Breast epithelium (tissue), 4 donors: ENCODE results near the gene SLC8B1. TPM values are rescaled to one million over a fixed set of nuclear protein-coding genes. Genes with fewer than 3 reads are reported as not detected.

Experiments
- DNase-seq, 2 donors: peaks; one replicate each; pipeline ENCODE4 v3.0.0-alpha.2; 2019; ENCODE audit warnings: low spot score in 2 of 2
- H3K27ac ChIP-seq, 2 donors: fragments of 200-600 bp; sonication (generic) in 1 of 2; one replicate each; pipeline ENCODE4 v1.5.1; 2016 to 2019; ENCODE audit warnings: mild to moderate bottlenecking in 1 of 2
- H3K27me3 ChIP-seq, 2 donors: fragments of 200-600 bp; sonication (generic) in 1 of 2; one replicate each; pipeline versions ENCODE4 v1.5.1 to v1.6.0; 2017 to 2019; ENCODE audit warnings: control low read depth in 1 of 2, mild to moderate bottlenecking in 1 of 2
- H3K36me3 ChIP-seq: fragments of 200-600 bp; one replicate; pipeline ENCODE4 v1.5.1; 2019
- H3K4me1 ChIP-seq, 2 donors: fragments of 200-600 bp; sonication (generic); one replicate each; pipeline ENCODE4 v1.5.1; 2016 to 2019; ENCODE audit warnings: control low read depth in 1 of 2
- H3K4me3 ChIP-seq, 3 donors: fragments of 200-600 bp; sonication (generic); 1 replicate in 2 of 3; 2 replicates in 1 of 3; pipeline ENCODE4 v1.5.1; 2016 to 2019; ENCODE audit warnings: mild to moderate bottlenecking in 3 of 3, moderate library complexity in 2 of 3
- H3K9me3 ChIP-seq, 2 donors: fragments of 200-600 bp; sonication (generic) in 1 of 2; one replicate each; pipeline ENCODE4 v1.5.1; 2016 to 2019; ENCODE audit warnings: control low read depth in 1 of 2
- CTCF ChIP-seq, 3 donors: fragments of 450-650 bp; IDR thresholded peaks; one replicate each; pipeline ENCODE4 v1.5.1; 2016 to 2017; ENCODE audit warnings: antibody characterized with exemption in 3 of 3, mild to moderate bottlenecking in 3 of 3, moderate library complexity in 3 of 3
- POLR2A ChIP-seq: fragments of 450-650 bp; IDR thresholded peaks from one replicate; pipeline ENCODE4 v1.6.1; 2016; ENCODE audit warnings: antibody characterized with exemption, mild to moderate bottlenecking, moderate library complexity
- POLR2AphosphoS5 ChIP-seq, 3 donors: sonication (generic); formaldehyde crosslinking; IDR thresholded peaks; one replicate each; pipeline ENCODE4 v1.6.1; 2017; ENCODE audit warnings: antibody characterized with exemption in 3 of 3
- intact Hi-C: fragments of 100-400 bp; cut with DNase I; formaldehyde crosslinking; loops from one replicate; pipeline ENCODE4 v1.15.1; 2023; ENCODE audit warnings: low total_unique reads
- total RNA-seq, 3 donors: library from RNA; depleted of rRNA; stranded (reverse); fragments of >200 nt; gene quantifications; one replicate each; pipeline ENCODE4 v1.1.0, GENCODE V29; 2016

Gene SLC8B1
- total RNA-seq, 3 donors from 2014 or later: 32.6 to 36.1 (median 35.4) TPM

- peak overlapping the region; percentile 40 to 56 for H3K27ac ChIP-seq
- H3K4me1 ChIP-seq: peaks cover 0 to 5% of the 10 kb centered on the region in 2 donors
- DNase-seq: no peak
Observed at GRCh38 chr12:113262710-113263109, 72.2 kb downstream of the SLC8B1 start.

GRCh38 chr12:113261847-113262470, 73.0 kb downstream of the SLC8B1 start:
- H3K4me1 ChIP-seq: peaks cover 0 to 5% of the 10 kb centered on the region in 2 donors
- no peak for DNase-seq
- H3K36me3 ChIP-seq: no peaks in the 10 kb centered on the region
- H3K4me3 ChIP-seq: no peak overlapping the region
- peak overlapping the region; percentile 21 to 56 for H3K27ac ChIP-seq
- no peaks in the 10 kb centered on the region for H3K9me3 ChIP-seq
- no peak for TF ChIP-seq POLR2A
- TF ChIP-seq POLR2AphosphoS5 (IDR thresholded peaks at IDR 0.05): no peak
- no peak for TF ChIP-seq CTCF (IDR thresholded peaks at IDR 0.05)
- intact Hi-C loops: no loop called here
- no peaks in the 10 kb centered on the region for H3K27me3 ChIP-seq

More at GRCh38 chr12:113262710-113263109, 72.2 kb downstream of the SLC8B1 start:
- intact Hi-C loops: no loop called here
- TF ChIP-seq POLR2AphosphoS5 (IDR thresholded peaks at IDR 0.05) (peak in 1 of 3 donors; percentile 28), CTCF (IDR thresholded peaks at IDR 0.05) (no peak)
- Histone ChIP-seq H3K36me3 (no peaks in the 10 kb centered on the region), H3K4me3 (no peak overlapping the region), H3K27me3 (no peaks in the 10 kb centered on the region), H3K9me3 (no peaks in the 10 kb centered on the region)

GRCh38 chr12:113260636-113261300, 74.1 kb downstream of the SLC8B1 start:
- Histone ChIP-seq H3K4me3 (no peak overlapping the region), H3K9me3 (no peaks in the 10 kb centered on the region), H3K27me3 (no peaks in the 10 kb centered on the region), H3K4me1 (peaks cover 0 to 5% of the 10 kb centered on the region in 2 donors), H3K36me3 (no peaks in the 10 kb centered on the region), H3K27ac (peak overlapping the region; percentile 74 to 80)
- TF ChIP-seq CTCF (IDR thresholded peaks at IDR 0.05): no peak
- no peak for TF ChIP-seq POLR2A
- no peak for TF ChIP-seq POLR2AphosphoS5 (IDR thresholded peaks at IDR 0.05)
- no peak for DNase-seq
- intact Hi-C loops: no loop called here

- no peaks in the 10 kb centered on the region for H3K27me3 ChIP-seq
- no peaks in the 10 kb centered on the region for H3K36me3 ChIP-seq
- TF ChIP-seq POLR2A (no peak), POLR2AphosphoS5 (IDR thresholded peaks at IDR 0.05) (no peak), CTCF (IDR thresholded peaks at IDR 0.05) (no peak)
- peaks cover 0 to 5% of the 10 kb centered on the region in 2 donors for H3K4me1 ChIP-seq
- no peak for DNase-seq
- intact Hi-C loops: no loop called here
- peak overlapping the region; percentile 74 to 80 for H3K27ac ChIP-seq
- no peaks in the 10 kb centered on the region for H3K9me3 ChIP-seq
- H3K4me3 ChIP-seq: no peak overlapping the region
Observed at GRCh38 chr12:113260127-113260526, 74.8 kb downstream of the SLC8B1 start.

- no peaks in the 10 kb centered on the region for H3K36me3 ChIP-seq
- intact Hi-C loops: no loop called here
- TF ChIP-seq POLR2AphosphoS5 (IDR thresholded peaks at IDR 0.05) (no peak), CTCF (IDR thresholded peaks at IDR 0.05) (no peak), POLR2A (no peak)
- H3K4me1 ChIP-seq: peaks cover 0 to 5% of the 10 kb centered on the region in 2 donors
- no peaks in the 10 kb centered on the region for H3K27me3 ChIP-seq
- no peak overlapping the region for H3K27ac ChIP-seq
- H3K9me3 ChIP-seq: peaks cover 0 to 9% of the 10 kb centered on the region in 2 donors
- no peak for DNase-seq
- H3K4me3 ChIP-seq: no peak overlapping the region
Observed at GRCh38 chr12:113257564-113257963, 77.3 kb downstream of the SLC8B1 start.
